Measurements from ENCODE around the gene PCLAF.
"Not testable (repeated sequence)": the region's sequence is repeated elsewhere in the genome, so short reads cannot be mapped to it uniquely, and the experiment has no call there.

Gene PCLAF

GRCh38 chr15:64361259-64361658 lies 20.0 kb downstream of the PCLAF start:
- DNase-seq (ENCODE audit: low spot score) = no peak

GRCh38 chr15:64356710-64357040 lies 24.6 kb downstream of the PCLAF start:
- DNase-seq (ENCODE audit: low spot score) = no peak

- peak; percentile 66 for DNase-seq (ENCODE audit: low spot score)
Measured at GRCh38 chr15:64355944-64356709, 25.1 kb downstream of the PCLAF start, which contains the start of gene CSNK1G1. TSS of gene CSNK1G1 (minus strand) at chr15:64356173. CDS start at chr15:64300499, 55,674 bp downstream.

GRCh38 chr15:64355348-64355943 lies 25.8 kb downstream of the PCLAF start:
- DNase-seq (ENCODE audit: low spot score) = peak; percentile 15

- no peak for DNase-seq (ENCODE audit: low spot score)
Measured at GRCh38 chr15:64354688-64355344, 26.4 kb downstream of the PCLAF start.

GRCh38 chr15:64351265-64351664 lies 30.0 kb downstream of the PCLAF start:
- DNase-seq (ENCODE audit: low spot score) = no peak

GRCh38 chr15:64349375-64349774 lies 31.9 kb downstream of the PCLAF start:
- no peak for DNase-seq (ENCODE audit: low spot score)

- no peak for DNase-seq (ENCODE audit: low spot score)
Measured at GRCh38 chr15:64348455-64348854, 32.8 kb downstream of the PCLAF start.

- DNase-seq (ENCODE audit: low spot score) = not testable (repeated sequence)
Measured at GRCh38 chr15:64346242-64346641, 35.0 kb downstream of the PCLAF start.

- DNase-seq (ENCODE audit: low spot score) = no peak
Measured at GRCh38 chr15:64344651-64345294, 36.5 kb downstream of the PCLAF start.

GRCh38 chr15:64343841-64344240 lies 37.4 kb downstream of the PCLAF start:
- DNase-seq (ENCODE audit: low spot score) = no peak

- no peak for DNase-seq (ENCODE audit: low spot score)
Measured at GRCh38 chr15:64343222-64343621, 38.0 kb downstream of the PCLAF start.

GRCh38 chr15:64341961-64342360 lies 39.3 kb downstream of the PCLAF start:
- DNase-seq (ENCODE audit: low spot score) = no peak

- DNase-seq (ENCODE audit: low spot score) = no peak
Measured at GRCh38 chr15:64340355-64340754, 40.9 kb downstream of the PCLAF start.

GRCh38 chr15:64337761-64338160 lies 43.5 kb downstream of the PCLAF start:
- no peak for DNase-seq (ENCODE audit: low spot score)

- DNase-seq (ENCODE audit: low spot score) = no peak
Measured at GRCh38 chr15:64333986-64334929, 47.0 kb downstream of the PCLAF start.

- no peak for DNase-seq (ENCODE audit: low spot score)
Measured at GRCh38 chr15:64333516-64333915, 47.7 kb downstream of the PCLAF start.

- not testable (repeated sequence) for DNase-seq (ENCODE audit: low spot score)
Measured at GRCh38 chr15:64331668-64332067, 49.6 kb downstream of the PCLAF start.

- not testable (repeated sequence) for DNase-seq (ENCODE audit: low spot score)
Measured at GRCh38 chr15:64326975-64327374, 54.3 kb downstream of the PCLAF start.

GRCh38 chr15:64326458-64326857 lies 54.8 kb downstream of the PCLAF start:
- not testable (repeated sequence) for DNase-seq (ENCODE audit: low spot score)

GRCh38 chr15:64324165-64324877 lies 56.9 kb downstream of the PCLAF start:
- no peak for DNase-seq (ENCODE audit: low spot score)

Measured in HuH-7.5 (cell line).